ENCODE results near the gene LRRC59.

GRCh38 chr17:50372222-50372757, 25.0 kb downstream of the LRRC59 start:
- no peak for TF ChIP-seq CTCF (IDR thresholded peaks at IDR 0.05)
- TF ChIP-seq POLR2A (IDR thresholded peaks at IDR 0.05) = no peak
- no peak for TF ChIP-seq POLR2AphosphoS5 (IDR thresholded peaks at IDR 0.05)
- no peak for TF ChIP-seq EP300 (IDR thresholded peaks at IDR 0.05)

All from sigmoid colon (tissue), 4 donors.